Superior temporal gyrus (tissue), 1 donor: ENCODE data around the gene UGT1A3.

Source experiments
- DNase-seq: peaks from one replicate; pipeline ENCODE4 v3.0.0-alpha.2; 2016; ENCODE audit errors: extremely low spot score

The UGT1A3 gene

DNA sequence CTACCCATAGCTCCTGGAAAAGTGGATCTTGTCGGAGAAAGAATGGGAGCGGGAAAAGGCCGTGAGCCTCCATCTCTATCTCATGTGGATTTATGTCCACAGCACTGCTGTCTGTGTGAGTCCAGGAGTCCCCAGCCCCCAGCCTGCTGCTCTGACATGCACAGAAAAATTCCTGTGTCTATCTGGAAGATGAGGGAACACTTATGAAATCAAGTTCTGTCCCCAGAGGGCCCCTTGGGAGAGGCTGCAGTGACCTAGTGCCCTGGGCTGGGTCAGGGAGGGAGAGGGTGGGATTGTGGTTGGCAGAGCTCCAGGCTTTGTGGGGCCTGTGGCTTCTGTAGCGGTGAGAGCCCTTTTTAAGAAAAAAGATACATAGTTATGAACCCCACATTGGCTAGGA is 87.9 kb downstream of the UGT1A3 start:
- no peak for DNase-seq

DNA sequence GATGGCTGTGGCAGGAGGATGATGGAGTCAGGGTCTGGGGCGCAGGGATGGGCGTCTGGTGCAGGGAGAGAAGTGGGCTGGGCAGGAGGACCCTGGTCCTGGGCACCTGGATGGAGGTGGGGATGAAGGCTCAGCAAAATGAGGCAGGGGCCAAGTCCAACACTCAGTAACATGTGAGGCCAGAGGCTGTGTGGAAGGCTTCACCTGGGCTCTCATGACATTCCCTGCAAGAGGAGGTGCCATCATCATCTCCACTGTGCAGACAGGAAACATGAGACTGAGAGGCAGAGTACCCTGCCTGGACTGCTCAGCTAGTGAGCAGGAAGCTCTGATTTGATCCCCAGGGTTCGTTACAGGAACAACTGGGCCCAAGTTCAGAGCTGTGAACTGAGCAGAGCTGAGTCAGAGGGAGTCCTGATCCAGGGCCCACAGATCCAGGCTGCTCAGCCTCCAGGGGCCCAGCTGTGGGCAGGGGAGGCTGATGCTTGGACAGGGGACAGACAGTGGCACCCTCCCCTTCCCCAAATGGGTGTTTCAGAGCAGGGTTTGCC is 88.6 kb downstream of the UGT1A3 start:
- no peak for DNase-seq

DNA sequence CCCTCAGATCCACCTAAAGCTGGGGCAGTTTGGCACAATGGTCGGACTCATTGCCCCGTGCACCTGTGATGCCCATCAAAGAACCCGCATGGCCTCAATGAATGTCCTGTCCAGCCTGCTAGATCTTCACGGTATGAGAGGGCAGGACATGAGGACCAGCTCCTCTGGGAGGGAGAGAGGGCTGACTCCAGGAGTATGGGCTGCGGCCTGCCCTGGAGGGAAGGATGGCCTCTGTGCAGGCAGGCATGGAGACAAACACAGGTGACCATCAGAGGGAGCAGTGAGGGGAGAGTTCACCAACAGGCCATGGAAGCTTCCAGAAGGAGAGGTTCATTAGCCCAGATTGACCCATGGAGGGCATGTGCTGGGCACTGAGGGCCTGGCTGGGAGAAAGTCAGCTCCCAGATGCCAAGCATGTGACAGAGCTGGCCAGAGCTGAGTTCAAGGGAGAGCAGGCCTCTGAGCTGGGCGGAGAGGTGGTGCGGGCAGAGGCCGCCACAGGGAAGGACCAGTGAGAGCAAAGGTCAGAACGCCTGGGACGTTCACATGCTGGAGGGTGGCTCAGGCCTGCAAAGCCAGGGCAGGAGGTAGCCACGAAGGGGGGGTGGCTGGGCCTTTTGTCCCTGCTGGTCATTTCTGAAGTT is 89.3 kb downstream of the UGT1A3 start:
- no peak for DNase-seq

DNA sequence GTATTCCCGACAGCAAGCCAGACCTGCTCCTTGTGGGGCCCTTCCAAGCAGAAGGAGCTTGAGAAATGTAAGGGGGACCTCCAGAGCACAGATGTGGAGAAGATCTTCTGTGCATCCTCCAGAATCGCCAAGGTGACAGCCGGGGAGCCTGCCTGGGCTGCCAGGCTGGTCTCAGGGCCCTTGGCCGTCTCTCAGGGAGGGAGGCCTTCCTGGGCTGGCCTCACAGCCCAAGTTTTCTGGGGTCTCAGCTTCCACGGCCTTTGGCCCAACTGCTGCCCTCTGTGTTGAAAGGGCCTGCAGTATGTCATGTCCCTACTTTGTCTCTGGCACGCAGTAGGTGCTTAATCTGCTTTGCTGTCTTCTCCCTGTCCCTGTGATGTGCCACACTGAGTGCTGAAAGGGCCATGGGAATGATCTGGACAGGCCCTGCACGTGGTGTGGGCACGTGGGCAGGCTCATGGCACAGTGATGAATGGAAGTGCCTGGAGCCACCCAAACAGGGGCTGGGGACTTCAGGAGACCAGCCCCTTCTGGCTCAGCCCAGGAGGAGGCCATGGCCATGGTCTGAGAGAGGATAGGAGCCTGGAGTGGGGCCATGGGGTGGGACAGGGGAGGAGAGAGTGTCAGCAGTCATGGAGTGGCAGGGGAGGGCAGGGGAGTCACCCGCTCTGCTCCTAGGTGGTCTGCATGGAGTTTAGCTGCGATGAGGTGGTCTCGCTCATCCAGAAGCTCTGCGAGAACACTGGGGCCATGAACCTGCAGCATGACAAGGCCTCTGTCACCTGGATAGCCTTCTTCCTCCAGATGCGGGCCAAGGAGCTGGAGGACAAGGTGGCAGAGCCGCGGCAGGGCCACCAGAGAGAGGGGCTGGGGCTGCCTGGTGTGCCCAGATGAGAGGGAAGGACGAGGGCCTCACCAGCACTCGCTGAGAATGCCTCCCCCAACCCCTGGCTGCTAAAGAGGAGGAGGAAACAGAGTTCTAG is 90.1 kb downstream of the UGT1A3 start:
- no peak for DNase-seq

DNA sequence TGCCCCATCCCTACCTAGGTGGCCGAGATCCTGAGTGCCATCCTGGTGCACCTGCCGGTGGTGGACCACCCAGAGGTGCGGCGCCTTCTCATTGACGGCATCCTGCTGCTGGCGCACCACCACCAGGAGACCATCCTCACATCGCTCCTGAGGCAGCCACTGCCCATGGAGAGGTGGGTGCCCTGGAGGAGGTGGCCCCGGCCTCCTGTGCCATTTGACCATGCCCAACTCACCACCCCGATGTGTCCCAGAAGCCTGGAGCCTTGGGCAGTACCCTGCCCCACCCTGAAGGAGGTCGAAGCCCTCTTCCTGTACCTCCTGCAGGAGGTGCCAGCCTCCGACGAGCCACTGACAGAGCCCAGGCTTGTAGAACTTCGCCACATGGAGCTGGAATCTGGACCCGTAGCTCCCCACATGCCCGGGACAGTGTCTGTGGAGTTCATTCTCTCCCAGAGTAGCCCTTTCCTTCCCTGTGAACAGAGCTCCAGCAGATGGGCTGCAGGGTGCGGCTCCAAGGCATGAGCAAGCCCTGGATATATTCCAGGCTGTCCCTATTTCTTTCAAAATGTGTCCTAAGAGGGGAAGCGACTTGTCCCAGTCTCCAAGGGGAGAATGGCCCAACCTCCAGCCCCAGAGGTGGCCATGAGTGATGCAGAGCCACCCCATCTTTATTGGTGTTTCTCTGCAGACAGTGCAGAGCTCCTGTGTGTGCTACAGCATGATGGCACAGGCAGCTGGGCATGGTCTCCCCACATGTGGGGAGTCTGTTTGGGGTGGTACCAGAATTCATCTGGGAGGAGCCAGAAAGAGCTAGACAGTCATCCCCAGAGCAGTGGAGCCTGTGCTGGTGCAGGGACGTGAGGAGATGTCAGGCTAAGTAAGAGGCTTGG is 91.3 kb downstream of the UGT1A3 start:
- DNase-seq = no peak

DNA sequence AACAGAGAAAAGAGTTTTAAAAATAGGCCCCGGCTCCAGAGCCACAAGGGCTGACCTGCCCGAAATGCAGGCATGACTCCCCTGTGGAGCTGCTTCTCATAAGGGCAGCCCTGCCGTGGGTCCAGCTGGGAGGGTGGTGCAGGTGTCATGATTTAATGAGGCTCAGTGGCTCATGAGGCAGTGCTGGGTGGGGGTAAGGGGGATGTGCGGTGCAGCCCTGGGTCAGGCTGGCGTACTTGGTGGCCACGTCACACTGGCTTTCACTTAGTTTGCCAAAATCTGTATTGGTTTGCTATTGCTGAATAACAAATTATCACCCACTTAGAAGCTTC is 91.9 kb downstream of the UGT1A3 start:
- DNase-seq = no peak

DNA sequence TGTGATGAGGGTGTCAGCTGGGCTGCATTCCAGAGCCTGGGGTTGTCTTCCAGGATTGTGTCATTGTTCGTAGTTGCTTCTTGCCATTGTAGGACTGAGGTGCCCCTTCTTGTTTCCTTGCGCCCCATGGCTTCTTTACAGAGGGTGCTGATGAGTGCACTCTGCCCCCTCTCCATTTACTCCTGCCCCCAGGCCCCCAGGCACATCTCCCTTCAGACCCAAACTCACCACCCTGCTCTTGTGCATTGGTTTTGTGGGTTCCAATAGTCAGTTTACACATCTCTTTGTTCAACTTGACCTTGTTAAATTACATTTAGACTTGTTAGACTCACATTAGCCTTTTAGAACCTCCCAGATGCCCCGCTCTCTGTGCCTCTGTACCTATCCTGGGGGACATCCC is 92.4 kb downstream of the UGT1A3 start:
- DNase-seq = no peak

DNA sequence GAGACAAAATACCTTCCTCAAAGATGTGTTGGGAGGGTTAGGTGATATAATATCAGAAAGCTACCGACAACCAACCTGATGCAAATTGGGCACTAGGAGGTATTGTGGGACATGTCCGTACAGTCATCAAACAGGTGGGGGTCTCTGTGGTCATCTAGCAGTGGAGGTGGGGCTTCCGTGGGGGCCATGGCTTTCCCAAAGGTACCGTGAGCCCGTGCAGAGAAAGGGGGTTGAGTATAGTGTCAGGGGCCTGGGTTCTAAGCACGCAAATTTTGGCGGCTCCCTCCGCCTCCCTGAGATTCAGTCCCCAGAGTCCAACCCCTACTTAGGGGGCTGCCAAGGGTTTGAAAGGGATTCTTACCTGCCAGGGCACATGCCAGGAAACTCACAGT is 92.9 kb downstream of the UGT1A3 start:
- DNase-seq = no peak

DNA sequence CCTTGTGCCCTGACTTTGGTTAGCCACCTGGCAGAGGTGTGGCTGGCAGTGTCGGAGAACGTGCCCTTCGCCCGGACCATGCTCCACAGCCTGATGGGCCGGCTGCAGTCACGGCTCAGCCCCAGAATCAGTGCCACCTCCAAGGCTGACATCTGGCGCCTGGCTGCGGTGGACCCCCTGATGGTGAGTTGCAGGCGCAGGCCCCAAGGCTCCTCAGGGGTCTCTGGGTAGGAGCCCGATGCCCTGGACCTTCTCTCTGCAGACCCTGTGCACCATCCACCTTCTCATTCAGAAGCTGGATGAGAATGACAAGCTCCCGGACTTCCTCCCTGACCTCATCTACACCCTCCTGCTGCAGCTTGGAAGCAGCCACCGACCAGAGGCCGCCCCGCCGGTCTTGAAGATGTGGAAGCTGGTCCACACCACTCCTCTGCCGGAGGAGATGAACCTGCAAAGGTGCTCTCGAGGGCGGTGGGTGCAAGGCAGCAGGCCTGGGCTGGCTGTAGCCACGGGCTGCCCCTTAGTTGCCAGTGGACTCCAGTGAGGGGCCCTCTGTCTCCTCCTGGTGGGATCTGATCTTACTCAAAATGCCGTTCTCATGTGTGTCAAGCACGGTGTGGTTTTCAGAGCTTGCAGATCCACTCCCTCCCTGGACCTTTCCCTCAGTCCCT is 93.4 kb downstream of the UGT1A3 start:
- DNase-seq = no peak
